D341Med (cell line): ENCODE data around the gene TSPAN8.
"Not testable (repeated sequence)": the region's sequence is repeated elsewhere in the genome, so short reads cannot be mapped to it uniquely, and the experiment has no call there.

ENCODE experiments used
- DNase-seq: peaks from one replicate; pipeline ENCODE4 v3.0.0; 2012; ENCODE audit warnings: low spot score

TSPAN8 gene

DNA sequence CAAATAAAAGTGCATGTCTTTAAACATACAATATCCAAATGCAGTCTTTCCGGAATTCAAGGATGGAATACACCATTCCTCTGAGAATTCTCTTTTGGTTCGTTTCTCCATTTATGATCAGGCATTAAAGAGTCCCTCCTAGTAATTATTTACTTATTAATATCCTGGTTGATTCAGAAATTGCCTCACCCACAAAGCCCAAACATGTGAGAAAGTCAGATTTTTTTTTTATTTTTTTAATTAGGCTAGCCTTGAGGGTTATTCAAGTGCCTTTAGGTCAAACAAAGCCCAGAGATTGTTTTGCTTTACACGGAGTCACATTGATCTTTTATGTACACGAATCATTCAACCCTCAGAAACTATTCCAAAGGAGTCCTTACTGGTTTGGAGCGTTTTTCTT, 6.4 kb upstream of the TSPAN8 start:
- no peak for DNase-seq

DNA sequence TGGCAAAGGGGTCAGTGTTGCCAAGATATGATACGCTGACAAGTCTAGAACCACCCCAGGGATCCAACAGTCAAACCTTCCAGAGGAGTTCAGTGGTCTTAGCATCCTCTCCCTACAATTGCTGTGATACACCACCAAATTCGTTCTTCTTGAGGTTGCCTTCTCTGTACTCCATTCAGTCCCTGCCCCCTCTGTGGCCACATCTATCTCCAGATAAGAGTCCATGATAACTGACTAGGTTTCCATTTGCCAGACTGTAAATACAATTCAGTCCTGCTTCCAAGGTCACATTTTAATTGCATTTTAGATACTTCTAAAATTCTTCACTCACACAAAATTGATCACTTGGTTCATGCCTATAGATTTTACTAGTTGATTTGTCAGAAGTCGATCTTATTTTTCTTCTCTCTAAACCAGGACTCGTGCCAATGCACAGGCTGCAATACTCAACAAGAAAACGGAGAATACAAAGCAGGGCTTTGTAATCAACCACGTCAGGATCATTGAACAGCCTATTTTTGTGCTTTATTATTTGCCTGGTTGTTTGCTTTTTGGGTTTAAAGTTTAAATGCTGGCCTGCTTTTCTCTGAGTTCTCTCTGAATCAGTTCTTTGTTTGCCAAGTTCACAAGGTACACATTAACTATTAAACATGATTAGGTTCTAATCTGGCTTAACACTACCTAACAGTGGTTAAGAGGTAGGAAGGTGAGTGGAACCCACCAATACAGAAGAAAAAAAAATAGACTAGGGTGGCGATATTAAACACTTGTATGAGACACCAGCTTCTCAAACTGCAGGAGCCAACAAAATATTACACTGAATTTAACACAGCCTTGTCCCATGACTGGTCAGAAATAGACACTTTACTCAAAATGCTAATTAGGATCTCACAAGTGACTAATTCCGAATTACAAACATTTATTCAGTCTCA, 5.3 kb upstream of the TSPAN8 start:
- DNase-seq, result no peak

DNA sequence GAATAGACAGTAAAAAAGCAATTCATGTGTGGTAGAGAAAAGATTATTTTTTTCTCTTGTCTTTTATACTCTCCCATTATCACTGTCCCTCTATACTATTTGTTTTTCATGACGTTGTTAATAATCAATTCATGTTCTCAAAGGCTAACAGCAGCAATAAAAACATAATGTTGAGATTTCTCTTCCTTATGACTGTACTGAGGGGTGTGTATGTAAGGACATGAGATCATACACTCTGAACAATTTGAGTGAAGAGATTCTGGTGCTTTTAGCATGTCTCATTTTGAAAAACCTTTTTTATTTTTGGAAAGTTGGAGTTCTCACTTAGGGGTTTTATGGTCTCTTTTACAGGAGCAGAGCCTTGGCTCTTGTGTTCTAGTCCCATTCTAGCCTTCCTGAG, 3.8 kb upstream of the TSPAN8 start:
- DNase-seq, result no peak

DNA sequence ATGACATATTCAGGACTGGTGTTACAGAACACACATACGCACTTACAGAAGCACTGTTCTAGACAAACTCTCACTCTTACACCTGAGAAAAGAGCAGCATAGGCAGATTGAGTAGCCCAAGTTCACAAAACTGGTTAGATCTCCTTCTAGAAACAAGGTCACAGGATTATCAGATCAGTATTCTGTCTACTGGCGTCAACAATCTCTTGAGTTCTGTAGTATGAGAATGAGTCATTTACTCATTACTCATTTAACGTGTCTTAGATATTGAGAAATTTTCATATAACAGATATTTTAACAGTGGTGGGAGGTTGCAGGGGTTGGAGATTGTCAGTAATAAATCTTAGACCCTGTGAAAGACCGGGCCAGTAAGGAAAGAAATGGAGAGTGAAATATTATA, 2.8 kb upstream of the TSPAN8 start:
- no peak for DNase-seq

DNA sequence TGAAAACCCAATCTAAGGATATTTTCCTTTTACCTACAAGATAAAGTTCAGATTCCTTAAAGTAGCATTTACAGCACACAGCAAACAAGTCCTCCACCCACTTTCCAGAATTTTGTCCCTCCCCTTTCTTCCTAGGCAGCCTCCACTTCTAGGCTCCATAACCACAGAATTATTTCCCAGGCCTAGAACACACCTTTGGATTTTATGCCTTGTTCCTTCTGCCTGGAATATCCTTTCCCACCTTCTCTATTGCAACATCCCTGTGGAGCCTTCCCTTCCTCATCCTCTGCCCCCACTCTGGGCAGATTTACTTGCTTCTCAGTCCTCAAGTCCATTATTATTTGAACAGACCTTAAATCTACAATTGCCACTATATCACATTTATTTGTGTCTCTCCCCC, 2.1 kb upstream of the TSPAN8 start:
- DNase-seq, result no peak

DNA sequence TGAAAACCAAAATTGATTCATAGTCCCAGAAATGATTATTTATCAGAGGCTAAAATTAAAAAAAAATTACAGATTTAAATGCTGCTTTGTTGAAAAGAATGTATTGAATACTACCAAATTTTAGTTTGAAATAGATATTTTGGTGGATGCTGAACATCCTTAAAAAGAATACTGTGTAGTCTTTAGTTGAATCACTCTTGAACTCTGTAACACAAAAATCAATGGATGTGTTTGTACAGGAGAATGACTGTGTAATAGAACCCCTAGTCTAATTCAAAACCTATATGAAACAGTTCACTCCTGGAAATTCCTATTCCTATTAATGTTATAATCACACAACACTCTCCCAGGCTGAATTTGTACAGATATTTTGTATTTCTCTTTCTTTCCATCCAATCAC, 1.5 kb upstream of the TSPAN8 start:
- no peak for DNase-seq

DNA sequence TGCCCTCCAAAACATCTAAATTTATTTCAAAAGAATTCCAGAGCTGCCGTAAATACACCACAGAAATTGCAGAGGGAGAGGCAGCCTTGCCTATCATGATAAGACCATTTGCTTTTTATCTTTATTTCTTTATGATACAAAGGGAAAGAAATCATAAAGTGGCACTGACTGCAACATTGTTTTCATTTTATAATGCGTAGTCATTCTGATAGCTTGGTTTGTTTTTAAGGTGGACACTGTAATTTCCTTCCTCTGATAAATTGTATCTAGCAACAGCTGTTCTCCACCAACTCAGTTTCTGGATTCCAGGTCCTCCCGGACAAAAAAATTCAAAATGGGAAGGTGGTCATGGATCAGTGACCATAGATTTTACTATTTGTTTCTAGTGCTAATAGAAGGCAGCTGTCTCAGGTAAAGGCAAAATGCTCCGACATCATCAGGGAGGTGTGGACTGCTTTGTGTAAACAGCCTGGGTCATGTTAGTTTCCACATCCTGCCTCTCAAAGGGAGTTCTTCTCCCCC, 623 bp upstream of the TSPAN8 start:
- no peak for DNase-seq

DNA sequence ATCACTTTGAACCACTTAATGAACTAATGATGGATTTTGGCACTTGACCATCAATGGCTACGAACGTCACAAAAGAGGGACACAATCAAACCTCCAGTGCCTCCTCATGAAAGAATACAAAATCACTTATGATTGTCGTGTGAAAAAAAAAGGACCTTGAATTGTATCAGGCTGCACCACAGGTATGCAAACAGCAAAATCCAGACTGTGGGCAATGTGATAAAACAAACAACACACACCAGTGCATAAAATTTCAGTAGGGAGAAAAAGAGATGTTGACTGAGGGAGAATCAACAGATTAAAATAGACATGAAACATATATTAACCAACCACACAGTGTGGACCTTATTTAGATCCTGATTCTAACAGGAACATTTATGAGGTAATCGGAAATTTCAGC, 2.6 kb downstream of the TSPAN8 start:
- no peak for DNase-seq

DNA sequence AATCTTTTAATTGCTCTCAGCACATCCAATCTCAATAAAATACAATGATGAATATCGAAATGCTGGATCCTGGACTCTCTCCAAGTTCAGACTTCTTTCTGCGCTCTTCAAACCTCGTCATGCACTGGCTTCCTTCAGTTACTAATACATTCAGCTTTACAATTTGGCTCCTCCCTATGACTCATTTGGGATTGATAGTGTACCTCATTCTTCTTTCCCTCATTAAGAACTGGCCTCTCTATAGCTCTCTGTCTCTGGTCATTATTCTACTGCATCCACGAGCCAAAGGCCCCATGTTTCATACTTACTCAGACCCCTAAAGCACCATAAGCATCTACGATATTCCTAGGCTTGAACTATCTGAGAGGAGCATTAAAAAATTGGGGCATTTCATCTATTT, 4.9 kb downstream of the TSPAN8 start:
- no peak for DNase-seq

DNA sequence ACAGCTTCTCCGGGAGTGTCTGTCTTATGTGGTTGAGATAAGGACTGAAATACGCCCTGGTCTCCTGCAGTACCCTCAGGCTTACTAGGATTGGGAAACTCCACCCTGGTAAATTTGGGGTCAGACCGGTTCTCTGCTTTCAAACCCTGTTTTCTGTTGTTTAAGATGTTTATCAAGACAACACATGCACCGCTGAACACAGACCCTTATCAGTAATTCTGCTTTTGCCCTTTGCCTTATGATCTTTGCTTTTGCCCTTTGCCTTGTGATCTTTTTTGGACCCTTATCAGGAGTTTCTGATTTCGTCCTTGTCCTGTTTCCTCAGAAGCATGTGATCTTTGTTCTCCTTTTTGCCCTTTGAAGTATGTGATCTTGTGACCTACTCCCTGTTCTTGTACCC, 7.8 kb downstream of the TSPAN8 start:
- DNase-seq, result not testable (repeated sequence)

DNA sequence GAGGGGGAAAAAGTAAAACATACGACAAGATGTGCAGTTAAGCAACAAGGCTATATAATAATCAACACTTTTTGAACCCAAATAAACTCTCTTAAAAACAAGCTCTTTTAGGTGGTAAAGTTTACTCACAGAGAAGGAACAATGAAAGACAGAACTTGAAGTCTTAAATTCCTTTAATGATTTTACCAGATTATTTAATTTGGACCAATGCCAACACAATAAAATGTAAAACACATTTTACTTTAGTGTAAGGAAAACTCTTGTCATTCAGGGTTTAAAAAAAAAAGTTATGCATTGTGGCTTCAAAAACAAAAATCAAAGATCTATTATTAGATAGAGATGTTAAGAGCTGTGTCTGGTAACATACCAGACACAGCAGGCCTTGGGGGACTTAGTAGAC, 13.1 kb downstream of the TSPAN8 start:
- DNase-seq, result no peak

DNA sequence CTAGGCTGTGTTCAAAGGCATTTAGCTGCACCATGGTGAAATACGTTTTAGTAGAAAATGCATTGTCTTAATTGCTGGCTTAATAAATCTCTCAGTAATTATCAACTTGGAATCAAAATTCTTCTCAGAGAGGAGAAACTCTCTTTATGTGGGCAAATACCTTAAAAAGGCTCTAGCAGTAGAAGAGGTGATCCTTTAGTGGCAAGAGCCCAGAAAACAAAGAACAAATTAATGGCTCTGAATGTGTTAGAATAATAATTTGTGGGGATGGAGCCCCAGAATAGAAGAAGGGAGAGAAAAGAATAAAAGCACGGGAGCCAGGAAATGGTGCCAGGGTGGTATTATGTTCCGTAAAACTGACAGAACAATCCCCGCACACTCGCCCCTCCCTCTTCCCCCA, 14.8 kb downstream of the TSPAN8 start:
- no peak for DNase-seq

DNA sequence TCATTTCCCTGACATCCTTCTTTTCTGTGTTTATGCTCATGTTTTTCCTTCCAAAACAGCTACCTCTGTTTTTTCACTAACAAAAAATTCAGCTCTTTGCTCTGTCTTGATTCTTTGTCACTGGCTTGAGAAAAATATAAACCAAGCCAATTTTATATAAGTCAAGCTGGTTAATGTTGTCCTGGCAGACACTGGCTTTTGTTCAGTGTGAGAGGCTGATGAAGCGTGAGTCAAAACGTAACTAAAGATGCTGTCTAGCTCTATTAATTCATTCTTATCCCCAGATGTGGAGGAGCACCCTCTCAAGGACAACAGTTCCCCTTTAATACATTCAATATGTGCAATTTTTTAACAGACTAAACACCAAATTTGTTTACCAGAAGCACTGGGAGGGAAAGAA, 15.8 kb downstream of the TSPAN8 start:
- DNase-seq, result no peak

DNA sequence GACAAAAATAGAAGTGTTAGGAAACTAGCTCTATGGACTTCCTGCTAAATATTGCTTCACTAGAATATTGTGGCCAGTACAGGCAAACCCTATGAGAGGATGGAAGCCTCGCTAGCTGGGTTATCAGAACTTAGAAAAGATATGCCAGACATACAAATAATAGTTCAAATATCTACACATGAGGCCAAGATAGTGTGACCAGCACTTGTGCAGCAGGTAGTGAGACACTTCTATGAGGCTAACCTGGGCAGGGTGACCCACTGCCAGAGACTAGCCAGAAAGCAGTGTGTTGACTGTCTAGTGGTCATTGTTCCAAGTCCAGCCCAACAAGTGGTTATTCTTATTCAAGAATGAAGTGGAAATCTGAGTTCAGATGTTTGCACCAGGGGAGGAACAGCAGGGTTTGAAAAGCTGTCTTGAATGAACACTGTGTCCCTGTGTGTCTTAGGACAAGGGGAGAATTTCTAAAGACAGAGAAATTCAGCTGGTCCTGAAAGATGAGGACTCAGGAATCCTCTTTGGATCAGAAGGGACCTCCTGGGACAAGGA, 16.3 kb downstream of the TSPAN8 start:
- no peak for DNase-seq

DNA sequence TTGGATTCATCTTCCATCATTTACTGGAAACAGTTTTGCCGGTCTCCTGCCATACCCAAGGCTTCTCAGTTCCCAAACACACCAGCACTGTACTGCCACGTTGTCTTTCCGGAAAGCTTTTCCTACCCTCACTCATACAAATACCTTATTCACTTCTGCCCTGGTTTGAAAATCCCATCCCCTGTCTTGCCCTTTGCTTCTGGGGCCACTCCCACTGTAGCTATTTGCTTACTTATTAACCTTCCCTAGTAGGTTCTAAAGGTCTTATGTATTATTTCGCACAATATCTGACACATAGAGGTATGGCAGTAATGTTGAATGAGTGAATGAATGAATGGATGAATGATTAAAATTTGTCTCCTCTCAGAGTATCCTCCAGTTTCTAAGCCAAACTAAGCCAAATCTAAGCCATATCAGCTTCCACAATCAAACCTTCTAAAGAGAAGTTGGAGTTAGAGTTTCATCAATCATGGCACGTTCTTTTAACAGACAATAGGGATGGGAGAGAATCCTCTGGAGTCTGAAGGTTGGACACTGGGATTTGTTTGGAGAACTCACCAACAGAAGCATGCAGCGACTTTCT, 18.6 kb downstream of the TSPAN8 start:
- no peak for DNase-seq

DNA sequence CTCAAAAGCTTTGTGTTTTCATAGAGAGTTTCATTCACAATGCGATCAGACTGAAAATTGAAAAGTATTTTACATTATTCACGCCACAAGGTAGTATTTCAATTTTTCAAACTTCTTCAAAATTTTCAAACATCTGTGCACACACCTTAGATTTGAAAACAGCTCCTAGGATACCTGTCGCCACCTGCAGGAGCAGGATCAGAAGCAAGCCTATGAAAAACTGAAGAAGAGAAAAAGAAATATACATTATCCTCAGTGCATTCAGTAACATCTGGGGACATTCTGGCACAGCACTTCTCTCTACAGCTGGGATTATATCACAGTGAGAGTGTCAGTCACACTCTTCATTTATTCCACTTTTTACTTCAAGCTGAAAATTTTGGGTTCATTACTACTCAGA, 19.8 kb downstream of the TSPAN8 start:
- no peak for DNase-seq

DNA sequence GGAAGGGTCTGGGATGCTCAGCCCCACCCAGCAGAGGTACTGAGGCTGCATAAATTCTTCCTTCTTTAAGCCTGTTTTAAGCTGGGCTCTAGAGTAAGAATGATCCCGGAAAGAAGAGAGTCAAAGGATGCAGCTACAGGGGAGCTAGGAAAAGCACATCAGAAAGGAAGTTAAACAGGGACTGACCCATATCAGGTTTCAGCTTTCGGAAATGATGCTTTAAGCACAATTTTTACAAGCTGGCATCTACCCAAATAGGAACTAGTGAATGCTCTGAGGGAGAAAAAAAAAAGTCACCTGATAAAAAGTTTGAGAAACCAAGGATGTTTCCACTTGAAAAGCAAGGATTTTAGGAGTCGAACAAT, 22.0 kb downstream of the TSPAN8 start:
- DNase-seq, result no peak

DNA sequence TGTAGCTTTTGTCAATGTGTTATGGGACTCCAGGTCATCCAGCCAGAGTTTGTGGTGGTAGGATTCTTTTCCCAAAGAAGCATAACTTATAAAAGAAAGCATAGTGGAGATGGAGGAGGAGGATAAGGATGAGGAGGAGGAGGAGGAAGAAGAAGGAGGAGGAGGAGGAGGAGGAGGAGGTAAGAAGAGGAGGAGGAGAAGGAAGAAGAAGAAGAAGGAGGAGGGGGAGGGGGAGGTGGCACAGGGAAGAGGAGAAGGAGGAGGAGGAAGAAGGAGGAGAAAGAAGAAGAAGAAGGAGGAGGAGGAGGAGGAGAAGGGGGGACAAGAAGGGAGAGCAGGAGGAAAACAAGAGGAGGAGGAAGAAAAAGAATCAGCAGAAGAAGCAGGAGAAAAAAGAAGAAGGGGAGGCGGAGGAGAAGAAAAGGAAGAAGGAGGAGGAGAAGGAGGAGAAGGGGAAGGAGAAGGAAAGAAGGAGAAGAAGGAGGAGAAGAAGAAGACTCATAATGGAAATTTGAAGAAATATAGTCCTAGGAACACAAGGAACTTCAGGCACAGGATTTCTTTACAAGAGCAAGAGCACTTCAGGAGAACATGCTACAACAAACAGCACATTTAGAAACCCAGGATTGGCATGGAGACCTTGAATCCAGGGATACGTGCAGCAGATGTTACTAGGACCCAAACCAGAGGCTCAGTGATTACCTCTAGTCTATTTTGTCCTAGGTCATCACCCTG, 22.6 kb downstream of the TSPAN8 start:
- no peak for DNase-seq

DNA sequence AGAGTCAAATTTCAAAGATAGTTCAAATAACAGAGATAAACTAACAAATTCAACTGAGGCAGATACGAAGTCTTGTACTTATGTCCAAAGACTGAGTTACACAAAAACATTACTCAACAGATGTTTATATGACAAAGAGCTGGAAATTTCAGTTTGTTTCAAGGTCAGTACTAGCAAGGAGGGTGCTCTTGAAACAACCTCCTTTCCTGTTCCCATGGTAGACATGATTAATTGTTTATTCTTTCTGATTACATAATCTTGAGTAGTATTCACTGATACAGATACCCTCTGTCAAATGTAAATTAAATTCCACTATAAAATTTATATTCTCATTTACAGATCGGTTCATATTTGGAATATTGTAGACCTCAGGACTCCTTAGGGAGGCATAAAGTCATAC, 23.4 kb downstream of the TSPAN8 start:
- no peak for DNase-seq

DNA sequence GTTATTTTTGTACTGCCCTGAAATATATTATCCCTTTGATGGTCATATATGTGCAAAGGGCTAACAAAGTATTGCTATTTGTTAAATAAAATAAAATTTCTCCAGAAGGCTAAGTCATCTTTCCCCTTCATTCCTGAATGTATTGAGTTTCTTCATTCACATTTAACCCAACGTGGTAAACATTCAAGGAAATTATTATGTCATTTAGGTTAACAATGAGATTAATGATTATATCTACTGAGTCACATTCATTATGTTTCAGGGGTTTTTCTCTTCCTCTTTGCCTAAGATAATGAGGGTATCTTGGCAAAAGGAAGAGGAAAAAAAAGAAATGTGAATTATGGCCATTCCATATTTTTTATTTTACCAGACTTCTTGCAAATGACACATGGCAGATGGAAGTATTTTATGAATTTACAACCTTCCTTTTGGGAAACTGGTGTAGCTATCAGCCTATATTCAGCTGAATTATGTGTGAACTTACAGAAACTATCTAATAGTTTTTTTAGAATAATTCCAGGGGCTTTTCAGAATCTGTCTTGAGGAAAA, 27.2 kb downstream of the TSPAN8 start:
- no peak for DNase-seq

DNA sequence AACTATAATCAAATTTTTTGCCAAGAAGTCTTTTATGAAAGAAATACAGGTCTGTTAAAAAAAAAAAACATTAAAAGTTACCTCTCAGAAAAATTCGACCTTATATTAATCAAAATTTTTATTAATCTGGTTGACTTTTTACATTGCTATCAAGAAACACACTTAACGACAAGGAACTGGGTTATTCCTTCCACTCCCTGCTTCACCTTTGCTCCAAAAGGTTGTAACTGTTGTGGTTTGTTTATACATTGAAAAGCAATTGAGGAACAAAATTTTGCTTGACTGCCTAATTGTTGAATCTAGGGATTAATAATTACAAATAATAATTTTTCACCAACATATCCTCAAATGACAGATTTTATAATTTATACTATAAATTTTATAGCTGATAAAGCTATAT, 28.4 kb downstream of the TSPAN8 start:
- no peak for DNase-seq

DNA sequence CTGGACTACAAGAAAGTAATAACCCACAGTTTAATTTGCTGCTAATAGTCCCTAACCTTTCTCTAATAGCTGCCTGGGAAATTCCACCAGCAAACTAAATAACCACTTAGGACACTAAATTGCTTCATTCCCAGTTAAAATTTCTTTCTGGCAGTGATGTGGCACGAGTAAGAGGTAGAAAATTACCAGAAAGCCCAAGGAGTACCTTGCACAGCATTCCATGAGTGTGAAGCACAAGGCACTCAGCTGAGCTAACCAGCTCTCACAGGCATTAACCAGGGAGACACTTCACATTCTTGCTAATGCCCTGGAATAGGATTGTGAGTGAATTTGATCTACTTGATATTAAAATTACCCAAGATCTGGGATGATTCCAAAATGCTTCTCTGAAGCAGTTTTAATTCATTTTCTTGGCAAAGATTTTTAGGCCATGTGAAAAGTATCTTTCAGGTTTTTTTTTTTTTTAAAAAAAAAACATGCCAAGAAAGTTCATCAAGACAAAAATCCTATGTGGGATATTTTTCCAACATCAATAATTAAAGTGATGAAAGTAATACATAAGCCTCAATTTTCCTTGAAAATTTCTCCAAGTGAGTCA, 29.5 kb downstream of the TSPAN8 start:
- peak; percentile 18 for DNase-seq
